Medulla oblongata (tissue), 1 donor: ENCODE results near the gene B4GALT3.
A peak's percentile ranks its signal among the peaks of the same experiment; 100 is the strongest.

Source experiments
- DNase-seq: peaks from one replicate; pipeline ENCODE4 v3.0.0-alpha.2; 2015; ENCODE audit errors: extremely low spot score

The B4GALT3 gene

GRCh38 chr1:161130266-161130665 lies 47.0 kb downstream of the B4GALT3 start:
- DNase-seq, result no peak

GRCh38 chr1:161128591-161129420 lies 48.5 kb downstream of the B4GALT3 start:
- DNase-seq, result no peak

GRCh38 chr1:161127649-161128048 lies 49.7 kb downstream of the B4GALT3 start:
- no peak for DNase-seq

GRCh38 chr1:161122967-161123366 lies 54.3 kb downstream of the B4GALT3 start:
- no peak for DNase-seq

GRCh38 chr1:161121834-161122233 lies 55.5 kb downstream of the B4GALT3 start:
- DNase-seq, result peak; percentile 56
